ENCODE data around the gene REXO4. TPM values are rescaled to one million over a fixed set of nuclear protein-coding genes. Genes with fewer than 3 reads are reported as not detected.
"Not testable (repeated sequence)": the region's sequence is repeated elsewhere in the genome, so short reads cannot be mapped to it uniquely, and the experiment has no call there.

REXO4 gene
- total and polyA plus RNA-seq, 10 of the 15 experiments (the other 5 are each of a cell fraction or from before 2014, with no cell fraction given): 2.7 to 43.9 (median 30.5) TPM

DNA sequence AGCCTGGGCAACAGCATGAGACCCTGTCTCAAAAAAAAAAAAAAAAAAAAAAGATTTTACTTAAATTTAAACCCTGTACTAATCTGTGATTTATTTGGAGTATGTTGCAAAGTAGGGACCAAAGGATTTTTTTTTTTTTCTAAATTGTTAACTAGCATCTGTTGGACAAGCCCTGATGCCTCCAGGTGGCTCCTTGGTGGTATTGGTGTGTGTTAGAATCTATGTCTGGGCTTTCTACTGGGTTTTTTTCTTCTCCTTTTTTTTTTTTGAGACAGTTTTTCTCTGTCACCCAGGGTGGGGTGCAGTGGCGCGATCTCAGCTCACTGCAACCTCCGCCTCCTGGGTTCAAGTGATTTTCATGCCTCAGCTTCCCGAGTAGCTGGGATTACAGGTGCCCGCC, 34.1 kb upstream of the REXO4 start:
- ATAC-seq; H3K9ac ChIP-seq (ENCODE audit: control insufficient read depth, insufficient read depth, low read length); H3K27me3 ChIP-seq (replicated peaks in 1 of 2; ENCODE audit: control insufficient read depth in 2 of 2, insufficient read depth in 2 of 2, low read length in 1 of 2); H2AFZ ChIP-seq (ENCODE audit: control insufficient read depth, low read depth, low read length); H3K9me3 ChIP-seq (replicated peaks; ENCODE audit: control insufficient read depth, insufficient read depth, low read length); DNase-seq (ENCODE audit: low read depth, low spot score); RAD21 ChIA-PET (ENCODE audit: unreplicated experiment); H3K79me2 ChIP-seq (ENCODE audit: control insufficient read depth, insufficient read depth, low read length); H3K4me1 ChIP-seq (ENCODE audit: control insufficient read depth, insufficient read depth, low read length); intact Hi-C loops (cut with micrococcal nuclease; ENCODE audit: unreplicated experiment); in situ Hi-C loops (cut with MboI); H4K20me1 ChIP-seq (ENCODE audit: control insufficient read depth, insufficient read depth); H3K27ac ChIP-seq (ENCODE audit: control insufficient read depth, insufficient read depth); SMC1A ChIA-PET (ENCODE audit: uncharacterized antibody, unreplicated experiment); H3K4me2 ChIP-seq (ENCODE audit: control insufficient read depth, insufficient read depth); FAIRE-seq; H3K4me3 ChIP-seq; H3K36me3 ChIP-seq (ENCODE audit: control insufficient read depth in 2 of 2, insufficient read depth in 2 of 2, low read length in 1 of 2); BruUV-seq (replicated peaks): not testable (repeated sequence)
- TF ChIP-seq ZNF384 (IDR thresholded peaks at IDR 0.05; ENCODE audit: borderline replicate concordance, low read depth, low read length) (peak; percentile 35; the same call in 1 of the 2 replicates), RAD21 (IDR thresholded peaks at IDR 0.05; ENCODE audit: insufficient read depth, low read depth, low read length) (0 out of 2 replicates have a peak, but pooled peaks have one; percentile 5)
- ChIA-PET CTCF (interaction anchor here (0.7 kb wide), 1 partner anchor 26 kb away, joined by 3 read pairs; no protein-coding TSS in a partner anchor), POLR2A (interaction anchor here (0.7 kb wide), 1 partner anchor 554 kb away, joined by 8 read pairs; no protein-coding TSS in a partner anchor)
- WGBS (ENCODE audit: insufficient coverage, insufficient replicate concordance, low lambda C conversion rate, missing lambda C conversion rate): 0% methylated on average over 2 of the region's 5 CpGs

DNA sequence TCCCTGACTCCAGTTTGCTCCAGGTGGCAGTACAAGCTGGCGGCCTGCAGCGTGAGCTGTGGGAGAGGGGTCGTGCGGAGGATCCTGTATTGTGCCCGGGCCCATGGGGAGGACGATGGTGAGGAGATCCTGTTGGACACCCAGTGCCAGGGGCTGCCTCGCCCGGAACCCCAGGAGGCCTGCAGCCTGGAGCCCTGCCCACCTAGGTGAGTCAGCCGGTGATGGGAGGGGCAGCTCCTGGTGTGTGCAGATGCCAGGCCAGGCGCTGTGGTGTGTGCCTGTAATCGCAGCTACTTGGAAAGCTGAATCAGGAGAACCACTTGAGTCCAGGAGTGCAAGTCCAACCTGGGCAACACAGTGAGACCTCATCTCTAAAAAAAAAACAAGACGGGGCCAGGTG, 31.9 kb upstream of the REXO4 start:
- H3K4me2 ChIP-seq (ENCODE audit: control insufficient read depth, insufficient read depth): no peak overlapping the region
- ChIA-PET SMC1A (ENCODE audit: uncharacterized antibody, unreplicated experiment) (no interaction called here), RAD21 (ENCODE audit: unreplicated experiment) (no interaction called here), CTCF (interaction anchor here (1.0 kb wide), 1 partner anchor 12 kb away, joined by 3 read pairs; no protein-coding TSS in a partner anchor), POLR2A (no interaction called here)
- H3K9ac ChIP-seq (ENCODE audit: control insufficient read depth, insufficient read depth, low read length): no peak overlapping the region
- peaks cover 0 to 2% of the 10 kb centered on the region in 2 experiments; a peak in 3 of 4 replicates for H3K27me3 ChIP-seq (replicated peaks in 1 of 2; ENCODE audit: control insufficient read depth in 2 of 2, insufficient read depth in 2 of 2, low read length in 1 of 2)
- no peak overlapping the region for H2AFZ ChIP-seq (ENCODE audit: control insufficient read depth, low read depth, low read length)
- no peaks in the 10 kb centered on the region for H3K79me2 ChIP-seq (ENCODE audit: control insufficient read depth, insufficient read depth, low read length)
- no peak overlapping the region for H3K27ac ChIP-seq (ENCODE audit: control insufficient read depth, insufficient read depth)
- H3K36me3 ChIP-seq (ENCODE audit: control insufficient read depth in 2 of 2, insufficient read depth in 2 of 2, low read length in 1 of 2): no peaks in the 10 kb centered on the region
- H3K9me3 ChIP-seq (replicated peaks; ENCODE audit: control insufficient read depth, insufficient read depth, low read length): no peaks in the 10 kb centered on the region
- no peak for ATAC-seq
- H3K4me3 ChIP-seq: no peak overlapping the region
- 48% methylated on average over 12 of the region's 12 CpGs for WGBS (ENCODE audit: insufficient coverage, insufficient replicate concordance, low lambda C conversion rate, missing lambda C conversion rate)
- no TSS peak for BruUV-seq (replicated peaks)
- intact Hi-C loops (cut with micrococcal nuclease; ENCODE audit: unreplicated experiment): no loop called here
- no peaks in the 10 kb centered on the region for H3K4me1 ChIP-seq (ENCODE audit: control insufficient read depth, insufficient read depth, low read length)
- DNase-seq (ENCODE audit: low read depth, low spot score): no peak
- no peak for FAIRE-seq
- in situ Hi-C loops (cut with MboI): no loop called here
- no peaks in the 10 kb centered on the region for H4K20me1 ChIP-seq (ENCODE audit: control insufficient read depth, insufficient read depth)
- TF ChIP-seq NRF1 (conservative IDR thresholded peaks at IDR 0.05; ENCODE audit: low read depth, low read length): no peak
- TF ChIP-seq, protein P1, sequence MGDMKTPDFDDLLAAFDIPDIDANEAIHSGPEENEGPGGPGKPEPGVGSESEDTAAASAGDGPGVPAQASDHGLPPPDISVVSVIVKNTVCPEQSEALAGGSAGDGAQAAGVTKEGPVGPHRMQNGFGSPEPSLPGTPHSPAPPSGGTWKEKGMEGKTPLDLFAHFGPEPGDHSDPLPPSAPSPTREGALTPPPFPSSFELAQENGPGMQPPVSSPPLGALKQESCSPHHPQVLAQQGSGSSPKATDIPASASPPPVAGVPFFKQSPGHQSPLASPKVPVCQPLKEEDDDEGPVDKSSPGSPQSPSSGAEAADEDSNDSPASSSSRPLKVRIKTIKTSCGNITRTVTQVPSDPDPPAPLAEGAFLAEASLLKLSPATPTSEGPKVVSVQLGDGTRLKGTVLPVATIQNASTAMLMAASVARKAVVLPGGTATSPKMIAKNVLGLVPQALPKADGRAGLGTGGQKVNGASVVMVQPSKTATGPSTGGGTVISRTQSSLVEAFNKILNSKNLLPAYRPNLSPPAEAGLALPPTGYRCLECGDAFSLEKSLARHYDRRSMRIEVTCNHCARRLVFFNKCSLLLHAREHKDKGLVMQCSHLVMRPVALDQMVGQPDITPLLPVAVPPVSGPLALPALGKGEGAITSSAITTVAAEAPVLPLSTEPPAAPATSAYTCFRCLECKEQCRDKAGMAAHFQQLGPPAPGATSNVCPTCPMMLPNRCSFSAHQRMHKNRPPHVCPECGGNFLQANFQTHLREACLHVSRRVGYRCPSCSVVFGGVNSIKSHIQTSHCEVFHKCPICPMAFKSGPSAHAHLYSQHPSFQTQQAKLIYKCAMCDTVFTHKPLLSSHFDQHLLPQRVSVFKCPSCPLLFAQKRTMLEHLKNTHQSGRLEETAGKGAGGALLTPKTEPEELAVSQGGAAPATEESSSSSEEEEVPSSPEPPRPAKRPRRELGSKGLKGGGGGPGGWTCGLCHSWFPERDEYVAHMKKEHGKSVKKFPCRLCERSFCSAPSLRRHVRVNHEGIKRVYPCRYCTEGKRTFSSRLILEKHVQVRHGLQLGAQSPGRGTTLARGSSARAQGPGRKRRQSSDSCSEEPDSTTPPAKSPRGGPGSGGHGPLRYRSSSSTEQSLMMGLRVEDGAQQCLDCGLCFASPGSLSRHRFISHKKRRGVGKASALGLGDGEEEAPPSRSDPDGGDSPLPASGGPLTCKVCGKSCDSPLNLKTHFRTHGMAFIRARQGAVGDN (IDR thresholded peaks at IDR 0.05): no peak
- TF ChIP-seq POLR2AphosphoS5 (IDR thresholded peaks at IDR 0.05; ENCODE audit: low read length): no peak
- no peak for TF ChIP-seq CHD2 (IDR thresholded peaks at IDR 0.05; ENCODE audit: borderline replicate concordance, low read depth, low read length)
- TF ChIP-seq MYC (IDR thresholded peaks at IDR 0.05; ENCODE audit: insufficient read depth, insufficient read length, insufficient replicate concordance, low read length, severe bottlenecking): no peak

Data from GM12878 (cell line).